Measurements from ENCODE around the gene GUF1. TPM values are rescaled to one million over a fixed set of nuclear protein-coding genes. Genes with fewer than 3 reads are reported as not detected.

The GUF1 gene
- total and polyA plus RNA-seq, 10 donors, result 9.6 to 24.5 (median 15.2) TPM

- no peak overlapping the region for H3K4me3 ChIP-seq
- peaks cover 0 to 12% (median 0%) of the 10 kb centered on the region in 6 donors for H3K36me3 ChIP-seq
- H3K9me3 ChIP-seq, result no peaks in the 10 kb centered on the region
- 91 to 97% (median 94%) methylated on average over 4 of the region's 4 CpGs for WGBS, 5 donors
- no peaks in the 10 kb centered on the region for H3K27me3 ChIP-seq (replicated peaks in 1 of 7)
- intact Hi-C loops (cut with DNase I; ENCODE audit: low total_unique reads), result no loop called here
- no peak for DNase-seq
- TF ChIP-seq, protein P1, sequence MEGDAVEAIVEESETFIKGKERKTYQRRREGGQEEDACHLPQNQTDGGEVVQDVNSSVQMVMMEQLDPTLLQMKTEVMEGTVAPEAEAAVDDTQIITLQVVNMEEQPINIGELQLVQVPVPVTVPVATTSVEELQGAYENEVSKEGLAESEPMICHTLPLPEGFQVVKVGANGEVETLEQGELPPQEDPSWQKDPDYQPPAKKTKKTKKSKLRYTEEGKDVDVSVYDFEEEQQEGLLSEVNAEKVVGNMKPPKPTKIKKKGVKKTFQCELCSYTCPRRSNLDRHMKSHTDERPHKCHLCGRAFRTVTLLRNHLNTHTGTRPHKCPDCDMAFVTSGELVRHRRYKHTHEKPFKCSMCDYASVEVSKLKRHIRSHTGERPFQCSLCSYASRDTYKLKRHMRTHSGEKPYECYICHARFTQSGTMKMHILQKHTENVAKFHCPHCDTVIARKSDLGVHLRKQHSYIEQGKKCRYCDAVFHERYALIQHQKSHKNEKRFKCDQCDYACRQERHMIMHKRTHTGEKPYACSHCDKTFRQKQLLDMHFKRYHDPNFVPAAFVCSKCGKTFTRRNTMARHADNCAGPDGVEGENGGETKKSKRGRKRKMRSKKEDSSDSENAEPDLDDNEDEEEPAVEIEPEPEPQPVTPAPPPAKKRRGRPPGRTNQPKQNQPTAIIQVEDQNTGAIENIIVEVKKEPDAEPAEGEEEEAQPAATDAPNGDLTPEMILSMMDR (IDR thresholded peaks at IDR 0.05 in 8 of 11, conservative IDR thresholded peaks at IDR 0.05 in 3 of 11), result no peak
- TF ChIP-seq POLR2AphosphoS5 (IDR thresholded peaks at IDR 0.05) (no peak), POLR2A (IDR thresholded peaks at IDR 0.05) (no peak)
- H3K27ac ChIP-seq, result no peak overlapping the region
- peaks cover 0 to 45% (median 21%) of the 10 kb centered on the region in 6 donors for H3K4me1 ChIP-seq
Observed at GRCh38 chr4:44720371-44720770, 42.2 kb downstream of the GUF1 start.

- WGBS, 5 donors, result 94 to 100% (median 97%) methylated on average over 3 of the region's 3 CpGs
- TF ChIP-seq POLR2AphosphoS5 (IDR thresholded peaks at IDR 0.05) (no peak), POLR2A (IDR thresholded peaks at IDR 0.05) (no peak)
- TF ChIP-seq, protein P1 (IDR thresholded peaks at IDR 0.05 in 8 of 11, conservative IDR thresholded peaks at IDR 0.05 in 3 of 11), result no peak
- peaks cover 0 to 5% (median 0%) of the 10 kb centered on the region in 6 donors for H3K36me3 ChIP-seq
- intact Hi-C loops (cut with DNase I; ENCODE audit: low total_unique reads), result no loop called here
- H3K4me1 ChIP-seq, result peaks cover 0 to 55% (median 30%) of the 10 kb centered on the region in 6 donors
- DNase-seq, result no peak
- no peaks in the 10 kb centered on the region for H3K9me3 ChIP-seq
- no peak overlapping the region for H3K27ac ChIP-seq
- H3K27me3 ChIP-seq (replicated peaks in 1 of 7), result no peaks in the 10 kb centered on the region
- H3K4me3 ChIP-seq, result no peak overlapping the region
Observed at GRCh38 chr4:44722001-44722400, 43.8 kb downstream of the GUF1 start.

DNA sequence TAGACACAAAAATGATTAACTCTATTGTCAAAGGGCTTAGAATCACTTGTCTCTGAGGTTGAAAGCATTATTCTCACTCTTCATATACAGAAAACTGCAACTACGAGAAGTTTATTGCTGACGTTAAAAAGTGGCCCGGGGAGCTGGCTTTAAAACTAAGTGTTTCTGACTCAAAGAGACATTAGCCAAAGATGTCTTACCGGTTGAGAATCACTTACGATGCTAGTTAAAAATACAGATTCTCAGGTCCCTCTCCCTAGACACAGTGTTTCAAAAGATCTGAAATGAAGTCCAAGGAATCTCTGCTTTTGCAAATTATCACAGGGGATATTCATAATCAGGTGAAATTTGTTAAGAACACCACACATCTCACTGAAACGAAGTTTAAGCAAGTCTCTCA is 46.9 kb downstream of the GUF1 start:
- H3K4me1 ChIP-seq, result peaks cover 0 to 61% (median 33%) of the 10 kb centered on the region in 6 donors
- WGBS, 5 donors, result 56 to 76% (median 70%) methylated on average over 6 of the region's 6 CpGs
- H3K27me3 ChIP-seq (replicated peaks in 1 of 7), result no peaks in the 10 kb centered on the region

DNA sequence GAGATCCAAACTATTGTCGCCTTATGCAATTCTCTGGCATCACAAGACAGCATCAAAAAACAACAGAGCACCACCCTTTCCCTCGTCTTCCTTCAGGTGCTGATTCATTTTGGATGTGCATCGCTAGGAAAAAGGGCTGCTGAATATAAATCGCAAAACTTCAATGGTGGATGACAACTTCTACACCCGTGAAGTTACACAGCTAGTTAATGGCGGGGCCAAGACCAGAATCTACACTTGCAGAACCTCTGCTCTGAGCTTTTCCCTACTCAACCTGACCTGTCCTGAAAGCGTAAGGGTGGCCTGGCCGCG is 47.5 kb downstream of the GUF1 start:
- peak overlapping the region; percentile 72 to 93 (median 78) for H3K4me3 ChIP-seq
- intact Hi-C loops (cut with DNase I; ENCODE audit: low total_unique reads), result no loop called here
- TF ChIP-seq, protein P1 (IDR thresholded peaks at IDR 0.05 in 8 of 11, conservative IDR thresholded peaks at IDR 0.05 in 3 of 11), result no peak
- TF ChIP-seq POLR2A (IDR thresholded peaks at IDR 0.05) (no peak), POLR2AphosphoS5 (IDR thresholded peaks at IDR 0.05) (no peak)
- H3K36me3 ChIP-seq, result no peaks in the 10 kb centered on the region
- no peaks in the 10 kb centered on the region for H3K27me3 ChIP-seq (replicated peaks in 1 of 7)
- WGBS, 5 donors, result 1 to 6% (median 5%) methylated on average over 9 of the region's 9 CpGs
- peak overlapping the region; percentile 46 to 90 (median 85) for H3K27ac ChIP-seq
- H3K4me1 ChIP-seq, result peaks cover 0 to 59% (median 32%) of the 10 kb centered on the region in 6 donors
- no peak for DNase-seq
- H3K9me3 ChIP-seq, result no peaks in the 10 kb centered on the region

More for the DNA sequence above, 46.9 kb downstream of the GUF1 start:
- TF ChIP-seq POLR2A (IDR thresholded peaks at IDR 0.05) (no peak), POLR2AphosphoS5 (IDR thresholded peaks at IDR 0.05) (no peak)
- TF ChIP-seq, protein P1 (IDR thresholded peaks at IDR 0.05 in 8 of 11, conservative IDR thresholded peaks at IDR 0.05 in 3 of 11), result no peak
- peaks cover 0 to 4% (median 0%) of the 10 kb centered on the region in 6 donors for H3K36me3 ChIP-seq
- H3K4me3 ChIP-seq, result peak overlapping the region in 7 of 8 donors; percentile 72 to 93 (median 80)
- intact Hi-C loops (cut with DNase I; ENCODE audit: low total_unique reads), result no loop called here
- no peaks in the 10 kb centered on the region for H3K9me3 ChIP-seq
- no peak overlapping the region for H3K27ac ChIP-seq
- no peak for DNase-seq

All from spleen (tissue), 11 donors.